CD4-positive, alpha-beta T cell (primary cell): ENCODE measurements around the gene MCF2L2. TPM values are rescaled to one million over a fixed set of nuclear protein-coding genes. Genes with fewer than 3 reads are reported as not detected.
A peak's percentile ranks its signal among the peaks of the same experiment; 100 is the strongest.

Experiments used
- ATAC-seq: fragments of 200-7000 bp; cut with Tn5 transposase; one replicate; pipeline ENCODE4 v1.10.0; 2022; ENCODE audit warnings: mild to moderate bottlenecking; ENCODE audit not compliant: poor library complexity
- CTCF ChIA-PET: fragments of 350-600 bp; sonication (Branson Sonifier 250); formaldehyde crosslinking; loops from one replicate; lab custom pipeline; 2021; ENCODE audit warnings: antibody characterized with exemption, inconsistent platforms; lab: Charles Lee
- POLR2A ChIA-PET: fragments of 350-600 bp; sonication (Branson Sonifier 250); formaldehyde crosslinking; loops from one replicate; lab custom pipeline; 2021; ENCODE audit warnings: antibody characterized with exemption, inconsistent platforms; lab: Charles Lee
- DNase-seq, 14 experiments: peaks; one replicate each; pipeline ENCODE4 v3.0.0-alpha.2; 2013 to 2020; ENCODE audit warnings: mixed read lengths in 2 of 14
- H3K27ac ChIP-seq, 2 donors: one replicate each; pipeline versions ENCODE4 v1.5.1 to v1.7.0; 2013; ENCODE audit warnings: low read length in 2 of 2, low read depth in 1 of 2, mild to moderate bottlenecking in 1 of 2
- H3K27me3 ChIP-seq, 2 experiments: 1 replicate in 1 of 2; 2 replicates in 1 of 2; pipeline versions ENCODE4 v1.6.1 to v1.7.0; 2013; ENCODE audit warnings: low read length in 2 of 2, control low read depth in 1 of 2, mild to moderate bottlenecking in 1 of 2, moderate library complexity in 1 of 2; ENCODE audit not compliant: insufficient read depth in 2 of 2, control insufficient read depth in 1 of 2
- H3K36me3 ChIP-seq: one replicate; pipeline ENCODE4 v1.6.1; 2013; ENCODE audit warnings: low read length, control low read depth; ENCODE audit not compliant: insufficient read depth
- H3K4me1 ChIP-seq: one replicate; pipeline ENCODE4 v1.6.1; 2013; ENCODE audit warnings: low read length, control low read depth; ENCODE audit not compliant: insufficient read depth
- H3K4me3 ChIP-seq: one replicate; pipeline ENCODE4 v1.5.1; 2013; ENCODE audit warnings: mild to moderate bottlenecking, low read length, moderate library complexity
- H3K9me3 ChIP-seq, 2 experiments: 1 replicate in 1 of 2; 2 replicates in 1 of 2; pipeline versions ENCODE4 v1.6.1 to v1.7.0; 2013; ENCODE audit warnings: low read length in 2 of 2, mild to moderate bottlenecking in 2 of 2, control low read depth in 1 of 2, moderate library complexity in 1 of 2; ENCODE audit not compliant: control insufficient read depth in 1 of 2, insufficient read depth in 1 of 2
- H3K27ac Mint-ChIP-seq: one replicate; pipeline ENCODE4 v1.8.0; 2020; ENCODE audit warnings: mixed read lengths
- H3K27me3 Mint-ChIP-seq: one replicate; pipeline ENCODE4 v1.8.0; 2021; ENCODE audit warnings: mixed read lengths
- H3K36me3 Mint-ChIP-seq: one replicate; pipeline ENCODE4 v1.8.0; 2021; ENCODE audit warnings: low read depth, mixed read lengths
- H3K4me1 Mint-ChIP-seq: one replicate; pipeline ENCODE4 v1.8.0; 2021; ENCODE audit warnings: low read depth, mixed read lengths
- H3K4me3 Mint-ChIP-seq: one replicate; pipeline ENCODE4 v1.8.0; 2020; ENCODE audit warnings: mild to moderate bottlenecking, mixed read lengths
- H3K9me3 Mint-ChIP-seq: one replicate; pipeline ENCODE4 v1.8.0; 2020; ENCODE audit warnings: mixed read lengths
- intact Hi-C, 2 experiments: fragments of 100-400 bp; cut with DNase I in 1 of 2; cut with micrococcal nuclease in 1 of 2; formaldehyde crosslinking; loops; one replicate each; pipeline versions ENCODE4 v1.15.1 to v1.9.0; 2023 to 2025; cut with DNase I, micrococcal nuclease
- total RNA-seq, 174 experiments: library from RNA in 2 of 174; stranded (reverse) in 2 of 174; gene quantifications; one replicate each; pipeline ENCODE4 v1.2.3 and lab custom pipeline; 2021 to 2026
- TF ChIP-seq, protein P1 (sequence below): fragments of 200-600 bp; IDR thresholded peaks from one replicate; pipeline ENCODE4 v1.8.0; 2022; ENCODE audit warnings: antibody characterized with exemption, mild to moderate bottlenecking

Gene MCF2L2
- total RNA-seq, 2 experiments from 2014 or later, result 3.8 to 4.1 TPM

DNA sequence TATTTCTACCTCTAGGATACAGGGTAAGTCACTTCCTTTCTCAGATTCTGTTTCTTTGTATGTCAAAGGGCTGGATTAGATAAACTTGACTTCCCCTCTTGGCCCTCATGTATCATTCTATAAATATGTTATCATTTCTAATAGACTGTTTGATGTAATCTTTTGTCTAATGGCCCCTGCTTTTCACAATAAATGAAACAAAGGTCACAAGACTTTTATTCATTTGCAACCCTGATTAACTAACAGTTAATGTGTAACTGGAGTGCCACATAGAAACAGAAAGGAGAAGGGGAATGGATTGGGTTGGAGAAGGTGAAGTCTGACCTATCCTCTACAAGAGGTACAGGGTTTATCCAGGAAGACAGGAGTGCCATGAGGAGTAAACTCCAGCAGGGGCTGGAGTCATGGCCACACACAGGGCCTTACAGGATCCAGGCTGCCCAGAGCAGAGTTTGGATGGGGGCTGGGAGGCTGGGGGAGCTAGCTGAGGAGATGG, 183.4 kb downstream of the MCF2L2 start:
- Mint-ChIP-seq H3K9me3 (peaks cover 3% of the 10 kb centered on the region), H3K27me3 (peaks cover 7% of the 10 kb centered on the region), H3K4me1 (no peaks in the 10 kb centered on the region), H3K27ac (no peak overlapping the region), H3K36me3 (peaks cover 5% of the 10 kb centered on the region), H3K4me3 (no peak overlapping the region)
- Histone ChIP-seq H3K27ac (no peak overlapping the region), H3K9me3 (peaks cover 13 to 14% of the 10 kb centered on the region in 2 experiments), H3K4me1 (no peaks in the 10 kb centered on the region), H3K36me3 (no peaks in the 10 kb centered on the region), H3K27me3 (no peaks in the 10 kb centered on the region), H3K4me3 (no peak overlapping the region)
- ATAC-seq (no peak), DNase-seq (no peak)
- intact Hi-C loops, result no loop called here
- TF ChIP-seq, protein P1, sequence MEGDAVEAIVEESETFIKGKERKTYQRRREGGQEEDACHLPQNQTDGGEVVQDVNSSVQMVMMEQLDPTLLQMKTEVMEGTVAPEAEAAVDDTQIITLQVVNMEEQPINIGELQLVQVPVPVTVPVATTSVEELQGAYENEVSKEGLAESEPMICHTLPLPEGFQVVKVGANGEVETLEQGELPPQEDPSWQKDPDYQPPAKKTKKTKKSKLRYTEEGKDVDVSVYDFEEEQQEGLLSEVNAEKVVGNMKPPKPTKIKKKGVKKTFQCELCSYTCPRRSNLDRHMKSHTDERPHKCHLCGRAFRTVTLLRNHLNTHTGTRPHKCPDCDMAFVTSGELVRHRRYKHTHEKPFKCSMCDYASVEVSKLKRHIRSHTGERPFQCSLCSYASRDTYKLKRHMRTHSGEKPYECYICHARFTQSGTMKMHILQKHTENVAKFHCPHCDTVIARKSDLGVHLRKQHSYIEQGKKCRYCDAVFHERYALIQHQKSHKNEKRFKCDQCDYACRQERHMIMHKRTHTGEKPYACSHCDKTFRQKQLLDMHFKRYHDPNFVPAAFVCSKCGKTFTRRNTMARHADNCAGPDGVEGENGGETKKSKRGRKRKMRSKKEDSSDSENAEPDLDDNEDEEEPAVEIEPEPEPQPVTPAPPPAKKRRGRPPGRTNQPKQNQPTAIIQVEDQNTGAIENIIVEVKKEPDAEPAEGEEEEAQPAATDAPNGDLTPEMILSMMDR, result no peak
- ChIA-PET POLR2A (no interaction called here), CTCF (no interaction called here)

DNA sequence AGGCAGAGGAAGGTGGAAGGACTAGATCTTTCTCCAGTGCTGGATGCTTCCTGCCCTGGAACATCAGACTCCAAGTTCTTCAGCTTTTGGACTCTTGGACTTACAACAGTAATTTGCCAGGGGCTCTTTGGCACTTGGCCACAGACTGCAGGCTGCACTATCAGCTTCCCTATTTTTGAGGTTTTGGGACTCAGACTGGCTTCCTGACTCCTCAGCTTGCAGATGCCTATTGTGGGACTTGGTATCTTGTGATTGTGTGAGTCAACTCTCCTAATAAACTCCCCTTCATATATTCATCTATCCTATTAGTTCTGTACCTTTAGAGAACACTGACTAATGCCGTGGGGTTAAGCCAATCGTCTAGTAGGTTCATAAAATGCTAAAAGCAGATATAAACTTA, 184.2 kb downstream of the MCF2L2 start:
- peaks cover 5% of the 10 kb centered on the region for H3K36me3 Mint-ChIP-seq
- no peak overlapping the region for H3K4me3 ChIP-seq
- no peak overlapping the region for H3K27ac Mint-ChIP-seq
- H3K4me1 Mint-ChIP-seq, result no peaks in the 10 kb centered on the region
- intact Hi-C loops, result no loop called here
- H3K4me3 Mint-ChIP-seq, result no peak overlapping the region
- no peak overlapping the region for H3K27ac ChIP-seq
- no peaks in the 10 kb centered on the region for H3K36me3 ChIP-seq
- H3K4me1 ChIP-seq, result no peaks in the 10 kb centered on the region
- CTCF ChIA-PET, result no interaction called here
- H3K9me3 Mint-ChIP-seq, result peaks cover 8% of the 10 kb centered on the region
- DNase-seq, result peak in 2 of 14 experiments; percentile 58 to 69
- peaks cover 11% of the 10 kb centered on the region for H3K27me3 Mint-ChIP-seq
- no peak for ATAC-seq
- H3K27me3 ChIP-seq, result no peaks in the 10 kb centered on the region
- TF ChIP-seq, protein P1, result no peak
- H3K9me3 ChIP-seq, result peaks cover 13 to 14% of the 10 kb centered on the region in 2 experiments
- POLR2A ChIA-PET, result no interaction called here

DNA sequence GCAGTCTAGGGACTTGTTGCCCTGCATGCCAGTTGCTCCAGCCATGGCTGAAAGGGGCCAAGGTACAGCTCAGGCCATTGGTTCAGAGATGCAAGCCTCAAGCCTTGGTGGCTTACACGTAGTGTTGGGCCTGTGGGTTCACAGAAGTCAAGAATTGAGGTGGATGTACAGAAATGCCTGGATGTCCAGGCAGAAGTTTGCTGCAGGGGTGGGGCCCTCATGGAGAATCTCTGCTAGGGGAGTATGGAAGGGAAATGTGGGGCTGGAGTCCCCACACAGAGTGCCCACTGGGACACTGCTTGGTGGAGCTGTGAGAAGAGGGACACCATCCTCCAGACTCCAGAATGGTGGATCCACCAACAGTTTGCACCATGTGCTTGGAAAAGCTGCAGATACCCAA, 186.0 kb downstream of the MCF2L2 start:
- Mint-ChIP-seq H3K4me1 (no peaks in the 10 kb centered on the region), H3K36me3 (peaks cover 5% of the 10 kb centered on the region), H3K4me3 (no peak overlapping the region), H3K9me3 (peaks cover 8% of the 10 kb centered on the region), H3K27me3 (peaks cover 11% of the 10 kb centered on the region), H3K27ac (no peak overlapping the region)
- DNase-seq, result no peak
- CTCF ChIA-PET, result interaction anchor here (0.9 kb wide), 1 partner anchor 140 kb away, joined by 4 read pairs; no protein-coding TSS in a partner anchor
- intact Hi-C loops, result no loop called here
- ATAC-seq, result no peak
- Histone ChIP-seq H3K9me3 (peaks cover 13 to 14% of the 10 kb centered on the region in 2 experiments), H3K27ac (no peak overlapping the region), H3K4me3 (no peak overlapping the region), H3K27me3 (no peaks in the 10 kb centered on the region), H3K36me3 (no peaks in the 10 kb centered on the region), H3K4me1 (no peaks in the 10 kb centered on the region)
- POLR2A ChIA-PET, result no interaction called here
- TF ChIP-seq, protein P1, result no peak
